Endometrial microvascular endothelial cells (primary cell): ENCODE measurements around the gene TERB2. TPM values are rescaled to one million over a fixed set of nuclear protein-coding genes. Genes with fewer than 3 reads are reported as not detected.
"Not testable (repeated sequence)": the region's sequence is repeated elsewhere in the genome, so short reads cannot be mapped to it uniquely, and the experiment has no call there.

ENCODE experiments used
- in situ Hi-C: cut with HindIII; loops from 2 replicates; pipeline ENCODE4 v1.10.0; 2017; ENCODE audit warnings: low sequenced_read_pairs, low pct_unique_long_range_greater_than_20kb; ENCODE audit errors: inconsistent ontology term
- total RNA-seq: library from RNA; depleted of rRNA; stranded (reverse); fragments of >200 nt; gene quantifications from one replicate; pipeline ENCODE4 v1.2.3, GENCODE V29; 2015; ENCODE audit errors: inconsistent ontology term

TERB2 gene
- total RNA-seq, 1 donor from 2014 or later: not detected

GRCh38 chr15:44997632-44998031 is 41.1 kb downstream of the TERB2 start:
- in situ Hi-C loops: not testable (repeated sequence)

- in situ Hi-C loops: no loop called here
Observed at GRCh38 chr15:44999105-44999504, 42.6 kb downstream of the TERB2 start.

- in situ Hi-C loops: not testable (repeated sequence)
Observed at GRCh38 chr15:45001180-45001579, 44.7 kb downstream of the TERB2 start.

- in situ Hi-C loops: not testable (repeated sequence)
Observed at GRCh38 chr15:45003731-45004410, 47.4 kb downstream of the TERB2 start.

- in situ Hi-C loops: not testable (repeated sequence)
Observed at GRCh38 chr15:45004590-45005175, 48.2 kb downstream of the TERB2 start.

- in situ Hi-C loops: no loop called here
Observed at GRCh38 chr15:45009046-45009445, 52.6 kb downstream of the TERB2 start.

GRCh38 chr15:45015114-45015513 is 58.6 kb downstream of the TERB2 start:
- in situ Hi-C loops: not testable (repeated sequence)

- in situ Hi-C loops: not testable (repeated sequence)
Observed at GRCh38 chr15:45020222-45020900, 63.9 kb downstream of the TERB2 start.

- in situ Hi-C loops: not testable (repeated sequence)
Observed at GRCh38 chr15:45020901-45021259, 64.4 kb downstream of the TERB2 start.

GRCh38 chr15:45021348-45021747 is 64.9 kb downstream of the TERB2 start:
- in situ Hi-C loops: no loop called here

GRCh38 chr15:45022871-45023658 is 66.6 kb downstream of the TERB2 start, which contains the start of gene SORD:
TSS of gene SORD (plus strand) at chr15:45023195. CDS start at chr15:45023284, 89 bp downstream.
- in situ Hi-C loops: no loop called here

GRCh38 chr15:45023659-45024225 is 67.3 kb downstream of the TERB2 start:
- in situ Hi-C loops: no loop called here

GRCh38 chr15:45024649-45025048 is 68.2 kb downstream of the TERB2 start:
- in situ Hi-C loops: not testable (repeated sequence)

GRCh38 chr15:45025627-45026026 is 69.1 kb downstream of the TERB2 start:
- in situ Hi-C loops: not testable (repeated sequence)

- in situ Hi-C loops: no loop called here
Observed at GRCh38 chr15:45026651-45027190, 70.2 kb downstream of the TERB2 start.

GRCh38 chr15:45027220-45027619 is 70.7 kb downstream of the TERB2 start:
- in situ Hi-C loops: no loop called here
